DMS79 treated with DMSO at 0.1 percent for 48 hours (cell line): ENCODE measurements around the gene NINJ2.

Source experiments
- DNase-seq: peaks from one replicate; lab custom pipeline; 2025; lab: John Stamatoyannopoulos, UW

Gene NINJ2

DNA sequence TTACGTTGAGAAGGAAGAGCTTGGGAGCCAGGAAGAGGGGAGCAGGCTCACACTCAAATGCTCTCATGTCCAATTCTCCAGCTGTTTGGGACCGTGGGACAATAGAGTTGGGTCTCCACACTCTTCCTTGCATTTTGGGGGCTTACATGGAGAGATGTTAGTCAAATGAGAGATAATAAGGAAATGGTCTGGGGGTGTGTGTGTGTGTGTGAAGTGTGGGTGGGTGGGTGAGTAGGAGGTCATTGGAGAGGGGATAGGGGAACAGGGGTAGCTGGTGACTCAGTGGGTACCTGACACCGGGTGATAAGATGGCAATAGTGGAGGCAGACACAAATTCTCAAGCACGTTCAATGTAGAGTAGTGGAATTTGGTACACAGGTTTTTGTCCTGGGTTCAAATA lies 135.5 kb downstream of the NINJ2 start:
- no peak for DNase-seq

DNA sequence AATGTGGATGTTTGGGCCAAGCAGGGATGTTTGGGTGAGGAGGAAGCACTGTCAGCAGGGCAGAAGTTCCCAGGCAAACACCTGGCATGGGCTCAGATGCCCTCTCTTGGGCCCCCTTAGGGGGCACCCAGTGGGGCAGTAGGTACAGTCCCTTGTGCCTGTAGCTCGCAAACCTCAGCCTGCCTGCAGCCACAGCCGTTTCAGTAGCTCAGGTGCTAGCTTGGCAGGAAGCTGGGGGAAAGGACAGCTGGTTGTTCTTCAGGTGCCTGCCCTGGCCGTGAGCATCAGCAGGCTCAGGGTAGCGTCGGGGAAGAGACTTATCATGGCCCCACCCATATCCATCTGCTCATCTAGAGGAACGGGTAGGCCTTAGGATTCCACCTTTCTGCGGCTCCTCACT lies 136.0 kb downstream of the NINJ2 start:
- DNase-seq: no peak

DNA sequence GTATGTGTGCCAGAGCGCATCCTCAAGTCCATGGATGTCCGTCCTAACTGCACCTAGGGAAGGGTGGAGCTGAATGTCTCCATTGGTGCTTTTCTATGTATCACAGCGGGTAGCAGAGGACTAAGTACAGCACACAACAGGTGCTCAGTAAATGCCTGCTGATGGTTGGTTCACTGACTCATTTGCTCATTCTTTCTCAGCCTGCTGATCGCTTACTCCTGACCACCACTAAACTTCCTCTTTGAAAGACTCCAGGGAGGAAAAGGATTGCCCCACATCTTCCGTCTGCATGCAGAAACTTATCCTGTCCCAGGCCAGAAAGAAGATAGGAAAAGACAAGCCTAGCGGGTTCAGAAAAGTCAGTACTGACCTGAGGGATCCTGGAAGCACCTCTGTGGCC lies 137.2 kb downstream of the NINJ2 start:
- DNase-seq: no peak

DNA sequence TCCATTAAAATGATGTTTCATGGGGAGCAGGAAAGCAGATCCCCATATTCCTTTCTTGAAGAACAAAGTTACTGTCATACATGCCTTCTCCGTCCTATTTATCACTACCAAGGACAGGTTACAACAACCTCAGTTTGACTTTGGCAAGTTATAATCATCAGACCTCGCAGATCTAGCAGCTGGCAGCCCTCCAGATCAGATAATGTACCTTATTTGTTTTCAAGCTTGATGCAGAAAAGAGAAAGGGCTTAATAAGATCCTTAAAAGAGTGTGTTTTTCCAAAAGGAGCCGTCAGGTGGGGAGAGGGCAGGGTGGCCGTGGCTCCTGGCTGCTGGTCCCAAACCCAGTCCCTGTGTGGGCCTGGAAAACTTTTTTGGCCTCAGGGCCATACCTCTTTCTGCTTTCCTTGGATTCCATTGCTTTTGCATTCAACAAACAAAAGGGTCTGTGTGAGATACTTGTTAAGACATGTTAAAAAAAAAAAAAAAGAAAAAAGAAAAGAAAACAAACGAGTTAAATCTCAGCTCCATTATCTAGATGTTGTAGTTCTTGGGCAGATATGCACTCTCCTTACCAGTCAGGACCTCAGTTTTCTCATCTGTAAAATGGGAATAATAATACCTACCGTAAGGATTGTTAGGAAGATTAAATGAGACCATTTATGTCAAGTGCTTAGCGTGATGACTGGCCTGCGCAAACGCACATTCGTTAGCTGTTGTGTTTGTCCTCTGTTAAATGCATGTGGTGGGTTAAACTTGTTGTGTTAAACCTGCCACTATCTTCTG lies 138.9 kb downstream of the NINJ2 start:
- peak; percentile 60 for DNase-seq

DNA sequence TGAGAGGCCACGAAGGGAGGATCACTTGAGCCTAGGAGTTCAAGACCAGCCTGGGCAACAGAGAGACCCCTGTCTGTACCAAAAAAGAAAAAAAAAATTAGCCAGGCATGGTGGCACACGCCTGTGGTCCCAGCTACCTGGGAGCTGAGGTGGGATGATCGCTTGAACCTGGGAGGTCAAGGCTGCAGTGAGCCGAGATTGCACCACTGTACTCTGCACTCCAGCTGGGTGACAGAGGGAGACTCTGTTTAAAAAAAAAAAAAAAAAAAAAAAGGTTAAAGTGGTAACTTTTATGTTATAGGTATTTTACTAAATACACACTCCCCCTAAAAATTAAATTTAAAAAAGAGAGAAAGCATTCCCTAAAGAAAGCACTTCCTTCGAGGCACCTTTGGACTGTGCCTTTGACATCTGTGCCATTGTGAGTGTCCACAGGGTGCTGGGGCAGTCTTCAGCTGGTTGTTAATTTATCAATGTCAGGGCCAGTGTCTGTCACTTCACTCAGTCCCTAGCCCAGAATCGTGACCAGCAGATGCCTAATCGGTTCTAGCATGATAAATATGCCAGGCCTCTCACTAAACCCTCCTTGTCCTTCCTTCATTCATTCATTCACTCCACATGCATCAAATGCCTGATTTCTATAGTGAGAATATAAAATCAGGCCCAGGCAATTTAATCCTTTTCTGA lies 140.4 kb downstream of the NINJ2 start:
- DNase-seq: no peak

DNA sequence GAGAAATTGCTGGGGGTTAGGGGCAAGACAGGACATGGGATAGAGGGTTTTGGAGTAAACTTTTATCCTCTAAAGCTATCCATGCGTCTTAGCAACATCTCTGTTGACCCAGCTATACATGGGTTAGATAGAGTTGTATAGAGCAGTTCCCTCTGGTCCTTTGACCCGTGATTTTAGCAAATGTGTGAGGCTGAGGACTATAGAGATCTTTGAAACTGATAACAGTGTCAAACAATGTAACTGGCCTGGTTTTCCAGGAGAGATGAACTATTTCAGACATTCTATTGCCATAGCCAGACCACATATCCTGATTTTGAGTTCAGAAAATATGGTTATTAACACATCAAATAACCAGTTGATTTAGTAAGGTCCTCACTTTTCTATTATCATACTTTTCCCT lies 143.1 kb downstream of the NINJ2 start:
- DNase-seq: no peak

DNA sequence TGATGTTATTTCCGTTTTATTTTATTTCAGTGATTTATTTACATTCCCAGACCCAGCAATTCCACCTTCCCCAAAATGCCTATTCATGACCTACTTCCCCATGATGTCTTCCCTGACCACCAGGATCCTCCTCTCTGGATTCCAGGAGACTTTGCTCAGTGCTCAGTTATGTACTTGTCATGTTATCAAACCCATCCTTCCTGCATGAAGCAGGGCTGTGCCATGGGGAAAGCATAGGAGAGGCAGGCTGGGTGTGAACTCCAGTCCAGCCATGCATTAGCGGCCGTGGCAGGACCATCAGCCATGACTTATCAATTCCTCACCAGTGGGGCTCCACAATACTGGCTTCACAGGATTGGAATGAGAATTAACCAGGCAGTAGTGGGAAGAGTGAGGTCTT lies 145.7 kb downstream of the NINJ2 start:
- DNase-seq: no peak
